K562 (cell line): ENCODE data around the gene SMARCC1. TPM values are rescaled to one million over a fixed set of nuclear protein-coding genes. Genes with fewer than 3 reads are reported as not detected.
"Not testable (repeated sequence)": the region's sequence is repeated elsewhere in the genome, so short reads cannot be mapped to it uniquely, and the experiment has no call there.

Source experiments
- ATAC-seq: fragments of 200-7000 bp; cut with Tn5 transposase; 3 replicates; pipeline ENCODE4 v1.9.1; 2020; ENCODE audit warnings: moderate library complexity
- BruUV-seq: library from RNA; stranded (reverse); fragments of 400-500 nt; replicated peaks from 2 replicates; lab custom pipeline; 2021; lab: Mats Ljungman, UMichigan
- CTCF ChIA-PET: fragments of 300-600 bp; formaldehyde crosslinking; extraction: SDS; loops from one replicate; lab custom pipeline; 2021; ENCODE audit warnings: low intra/inter-chr PET ratio; lab: Yijun Ruan, JAX
- POLR2A ChIA-PET: fragments of 300-600, 350-650 bp; sonication (Branson Sonifier 250); formaldehyde crosslinking; extraction: SDS; loops from one replicate; lab custom pipeline; 2021; ENCODE audit warnings: antibody characterized with exemption, inconsistent platforms; lab: Yijun Ruan, JAX
- DNase-seq, 4 experiments: peaks; one replicate each; pipeline versions ENCODE4 v3.0.0 to v3.0.0-alpha.2; 2011 to 2018; ENCODE audit warnings: low spot score in 3 of 4, mixed read lengths in 3 of 4; ENCODE audit errors: extremely low read depth in 1 of 4
- FAIRE-seq: peaks from 2 replicates; lab custom pipeline; 2011; peaks lifted over from hg19 to GRCh38; lab: Jason Lieb, UNC
- H2AFZ ChIP-seq: 2 replicates; pipeline ENCODE4 v1.6.0; 2011; ENCODE audit warnings: low read depth, low read length, control low read depth, inconsistent platforms
- H3K27ac ChIP-seq: fragments of 200-600 bp; 3 replicates; pipeline ENCODE4 v1.8.0; 2011; ENCODE audit warnings: low read depth, mild to moderate bottlenecking, control low read depth, inconsistent platforms, low read length, moderate library complexity, mixed read lengths; ENCODE audit errors: extremely low read depth
- H3K27me3 ChIP-seq, 2 experiments: fragments of 300-600 bp in 1 of 2; 2 replicates in 1 of 2; 3 replicates in 1 of 2; pipeline versions ENCODE4 v1.6.0 to v1.8.0; 2011; ENCODE audit warnings: inconsistent platforms in 2 of 2, low read length in 2 of 2, mild to moderate bottlenecking in 1 of 2, mixed read lengths in 1 of 2, moderate library complexity in 1 of 2; ENCODE audit not compliant: control insufficient read depth in 2 of 2, insufficient read depth in 2 of 2
- H3K36me3 ChIP-seq: fragments of 300-600 bp; 3 replicates; pipeline ENCODE4 v1.8.0; 2011; ENCODE audit warnings: mild to moderate bottlenecking, low read length, inconsistent platforms; ENCODE audit not compliant: control insufficient read depth, insufficient read depth
- H3K4me1 ChIP-seq, 2 experiments: fragments of 200-600 bp in 1 of 2; replicated peaks in 1 of 2; 2 replicates in 1 of 2; 3 replicates in 1 of 2; pipeline versions ENCODE4 v1.5.1 to v1.8.0; 2011; ENCODE audit warnings: inconsistent platforms in 2 of 2, low read length in 2 of 2, mild to moderate bottlenecking in 1 of 2, mixed read lengths in 1 of 2, moderate library complexity in 1 of 2; ENCODE audit not compliant: control insufficient read depth in 2 of 2, insufficient read depth in 2 of 2
- H3K4me2 ChIP-seq: 2 replicates; pipeline ENCODE4 v1.6.1; 2011; ENCODE audit warnings: low read length, control low read depth, inconsistent platforms, mixed read lengths; ENCODE audit not compliant: insufficient read depth
- H3K4me3 ChIP-seq: fragments of 200-600 bp; sonication (generic), shearing (Covaris generic); 2 replicates; pipeline ENCODE4 v1.5.1; 2016; ENCODE audit warnings: control low read depth, inconsistent platforms
- H3K79me2 ChIP-seq: fragments of 200-600 bp; 3 replicates; pipeline ENCODE4 v1.8.0; 2011; ENCODE audit warnings: low read length, inconsistent platforms; ENCODE audit not compliant: control insufficient read depth, insufficient read depth
- H3K9ac ChIP-seq, 2 experiments: 2 replicates each; pipeline versions ENCODE4 v1.6.0 to v1.6.1; 2011; ENCODE audit warnings: low read depth in 2 of 2, low read length in 2 of 2, control low read depth in 1 of 2, inconsistent platforms in 1 of 2, mild to moderate bottlenecking in 1 of 2, mixed read lengths in 1 of 2; ENCODE audit not compliant: insufficient read depth in 1 of 2
- H3K9me1 ChIP-seq: one replicate; pipeline ENCODE4 v1.6.0; 2011; ENCODE audit warnings: inconsistent platforms, mild to moderate bottlenecking, low read length, moderate library complexity; ENCODE audit not compliant: control insufficient read depth, insufficient read depth
- H3K9me3 ChIP-seq: replicated peaks from 2 replicates; pipeline ENCODE4 v1.5.1; 2011; ENCODE audit warnings: low read depth, low read length, inconsistent platforms; ENCODE audit not compliant: control insufficient read depth, insufficient read depth
- H4K20me1 ChIP-seq: replicated peaks from 2 replicates; pipeline ENCODE4 v1.6.1; 2011; ENCODE audit warnings: low read length, inconsistent platforms, mixed read lengths; ENCODE audit not compliant: control insufficient read depth, insufficient read depth
- DIDO1 ChIP-seq: fragments of 450-650 bp; IDR thresholded peaks from 2 replicates; pipeline ENCODE4 v1.6.1; 2016; ENCODE audit warnings: low read depth, missing biosample characterization, missing genetic modification characterization
- ESRRA ChIP-seq: fragments of 450-650 bp; IDR thresholded peaks from 2 replicates; pipeline ENCODE4 v1.6.1; 2014; ENCODE audit warnings: low read depth, mild to moderate bottlenecking, moderate library complexity, borderline replicate concordance
- ZSCAN32 ChIP-seq: fragments of 450-650 bp; formaldehyde crosslinking; IDR thresholded peaks from 2 replicates; pipeline ENCODE4 v1.4.0; 2020; ENCODE audit warnings: mild to moderate bottlenecking, moderate library complexity
- WGBS: fragments of 100-300 bp; shearing (Covaris generic); methylation state at CpG from one replicate; pipeline ENCODE4 v1.1.6; 2016; ENCODE audit warnings: low coverage, mixed read lengths; ENCODE audit not compliant: insufficient coverage; ENCODE audit errors: missing lambda C conversion rate; 5-methylcytosine and 5-hydroxymethylcytosine counted together
- in situ Hi-C: fragments of 300-500 bp; cut with MboI; formaldehyde crosslinking; loops from 4 replicates; pipeline ENCODE4 v1.15.0; 2018; ENCODE audit warnings: inconsistent platforms, mixed read lengths
- intact Hi-C: fragments of 100-400 bp; cut with micrococcal nuclease; formaldehyde crosslinking; loops from 2 replicates; pipeline ENCODE4 v1.14.2; 2022
- polyA plus RNA-seq, 8 experiments: library from polyadenylated mRNA; depleted of rRNA in 4 of 8; stranded (reverse) in 5 of 8; unstranded in 3 of 8; fragments of >200 nt; fragmentation: Nextera tagmentation in 2 of 8; fragmentation: Illumina TruSeq in 1 of 8; extraction: Ambion mirVana in 2 of 8; extraction: Trizol in 1 of 8; gene quantifications; 2 replicates each; pipeline versions ENCODE4 v1.2.1 to v1.2.3, GENCODE V29; 2011 to 2014; ENCODE audit warnings: inconsistent platforms in 1 of 8, missing spikeins in 1 of 8
- total RNA-seq, 7 experiments: library from RNA; depleted of rRNA in 6 of 7; stranded (reverse); fragments of >200 nt in 6 of 7; fragmentation: Illumina TruSeq in 2 of 7; extraction: Trizol in 2 of 7; gene quantifications; 2 replicates each; pipeline versions ENCODE4 v1.2.1 to v1.2.3, GENCODE V29; 2011 to 2021; ENCODE audit warnings: low replicate concordance in 1 of 7
- TF ChIP-seq, protein P1 (sequence below): fragments of 450-650 bp; IDR thresholded peaks from 2 replicates; pipeline ENCODE4 v1.6.1; 2016; ENCODE audit warnings: mild to moderate bottlenecking
- TF ChIP-seq, protein P2 (sequence below): sonication (generic); formaldehyde crosslinking; IDR thresholded peaks from 2 replicates; pipeline ENCODE4 v1.8.0; 2022; ENCODE audit warnings: mild to moderate bottlenecking, low read depth, missing genetic modification reagents

SMARCC1 gene
- total and polyA plus RNA-seq, 9 of the 15 experiments (the other 6 are each of a cell fraction or from before 2014, with no cell fraction given), result 20.7 to 199 (median 66.0) TPM

GRCh38 chr3:47781685-47782445 is at the start of gene SMARCC1 (continued):
- TF ChIP-seq, protein P1, sequence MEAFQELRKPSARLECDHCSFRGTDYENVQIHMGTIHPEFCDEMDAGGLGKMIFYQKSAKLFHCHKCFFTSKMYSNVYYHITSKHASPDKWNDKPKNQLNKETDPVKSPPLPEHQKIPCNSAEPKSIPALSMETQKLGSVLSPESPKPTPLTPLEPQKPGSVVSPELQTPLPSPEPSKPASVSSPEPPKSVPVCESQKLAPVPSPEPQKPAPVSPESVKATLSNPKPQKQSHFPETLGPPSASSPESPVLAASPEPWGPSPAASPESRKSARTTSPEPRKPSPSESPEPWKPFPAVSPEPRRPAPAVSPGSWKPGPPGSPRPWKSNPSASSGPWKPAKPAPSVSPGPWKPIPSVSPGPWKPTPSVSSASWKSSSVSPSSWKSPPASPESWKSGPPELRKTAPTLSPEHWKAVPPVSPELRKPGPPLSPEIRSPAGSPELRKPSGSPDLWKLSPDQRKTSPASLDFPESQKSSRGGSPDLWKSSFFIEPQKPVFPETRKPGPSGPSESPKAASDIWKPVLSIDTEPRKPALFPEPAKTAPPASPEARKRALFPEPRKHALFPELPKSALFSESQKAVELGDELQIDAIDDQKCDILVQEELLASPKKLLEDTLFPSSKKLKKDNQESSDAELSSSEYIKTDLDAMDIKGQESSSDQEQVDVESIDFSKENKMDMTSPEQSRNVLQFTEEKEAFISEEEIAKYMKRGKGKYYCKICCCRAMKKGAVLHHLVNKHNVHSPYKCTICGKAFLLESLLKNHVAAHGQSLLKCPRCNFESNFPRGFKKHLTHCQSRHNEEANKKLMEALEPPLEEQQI, result no peak
- TF ChIP-seq ZSCAN32 (CRISPR knock-in tag) (0 out of 2 replicates have a peak, but pooled peaks have one; percentile 11), DIDO1 (peak; percentile 57; the same call in 1 of the 2 replicates)
- TF ChIP-seq, protein P2, sequence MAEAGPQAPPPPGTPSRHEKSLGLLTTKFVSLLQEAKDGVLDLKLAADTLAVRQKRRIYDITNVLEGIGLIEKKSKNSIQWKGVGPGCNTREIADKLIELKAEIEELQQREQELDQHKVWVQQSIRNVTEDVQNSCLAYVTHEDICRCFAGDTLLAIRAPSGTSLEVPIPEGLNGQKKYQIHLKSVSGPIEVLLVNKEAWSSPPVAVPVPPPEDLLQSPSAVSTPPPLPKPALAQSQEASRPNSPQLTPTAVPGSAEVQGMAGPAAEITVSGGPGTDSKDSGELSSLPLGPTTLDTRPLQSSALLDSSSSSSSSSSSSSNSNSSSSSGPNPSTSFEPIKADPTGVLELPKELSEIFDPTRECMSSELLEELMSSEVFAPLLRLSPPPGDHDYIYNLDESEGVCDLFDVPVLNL, result peak; percentile 84

GRCh38 chr3:47829482-47829881 is 47.8 kb upstream of the SMARCC1 start:
- 76% methylated on average over 9 of the region's 9 CpGs for WGBS
- BruUV-seq, H3K4me2 ChIP-seq, H4K20me1 ChIP-seq, ATAC-seq, DNase-seq, H3K9me3 ChIP-seq, H3K9me1 ChIP-seq, intact Hi-C loops, H3K9ac ChIP-seq, H3K27me3 ChIP-seq, H3K27ac ChIP-seq, H3K4me3 ChIP-seq, H2AFZ ChIP-seq, FAIRE-seq, CTCF ChIA-PET: not testable (repeated sequence)
- POLR2A ChIA-PET, result interaction anchor here (5.3 kb wide), 1 partner anchor 7 kb away, joined by 54 read pairs; no protein-coding TSS in a partner anchor
- peaks cover 10 to 13% of the 10 kb centered on the region in 2 experiments; a peak in 4 of 5 replicates for H3K4me1 ChIP-seq
- peaks cover 80% of the 10 kb centered on the region for H3K36me3 ChIP-seq
- in situ Hi-C loops, result loop anchor here (25.0 kb wide), 1 partner anchor 1408 kb away; no protein-coding TSS in a partner anchor
- peaks cover 41% of the 10 kb centered on the region for H3K79me2 ChIP-seq
- TF ChIP-seq ESRRA, result peak; percentile 20; the same call in 1 of the 2 replicates
